Activated naive CD4-positive, alpha-beta T cell treated with anti-CD3 and anti-CD28 coated beads, Interleukin-2, amount 50 U/mL, for 72 hours (primary cell): ENCODE data around the gene C1QL1. TPM values are rescaled to one million over a fixed set of nuclear protein-coding genes. Genes with fewer than 3 reads are reported as not detected.

Experiments
- ATAC-seq, 2 donors: fragments of 150-1000 bp; cut with Tn5 transposase; 2 replicates each; pipeline ENCODE4 v1.10.0; 2021; ENCODE audit warnings: mild to moderate bottlenecking in 2 of 2, moderate library complexity in 2 of 2
- DNase-seq, 2 donors: peaks; one replicate each; pipeline ENCODE4 v3.0.0; 2021 to 2022; ENCODE audit warnings: low spot score in 2 of 2
- H3K27ac Mint-ChIP-seq, 2 donors: one replicate each; pipeline ENCODE4 v1.8.0; 2022; ENCODE audit warnings: mild to moderate bottlenecking in 2 of 2, mixed read lengths in 2 of 2
- H3K36me3 Mint-ChIP-seq, 2 donors: one replicate each; pipeline ENCODE4 v1.8.0; 2022; ENCODE audit warnings: mixed read lengths in 2 of 2
- H3K9me3 Mint-ChIP-seq, 2 donors: one replicate each; pipeline ENCODE4 v1.8.0; 2022; ENCODE audit warnings: mixed read lengths in 2 of 2
- total RNA-seq, 2 donors: library from RNA; stranded (reverse); gene quantifications; one replicate each; pipeline ENCODE4 v1.2.3, GENCODE V29; 2022

The C1QL1 gene
- total RNA-seq, 2 donors from 2014 or later: 0.18 TPM; not detected in 1

DNA sequence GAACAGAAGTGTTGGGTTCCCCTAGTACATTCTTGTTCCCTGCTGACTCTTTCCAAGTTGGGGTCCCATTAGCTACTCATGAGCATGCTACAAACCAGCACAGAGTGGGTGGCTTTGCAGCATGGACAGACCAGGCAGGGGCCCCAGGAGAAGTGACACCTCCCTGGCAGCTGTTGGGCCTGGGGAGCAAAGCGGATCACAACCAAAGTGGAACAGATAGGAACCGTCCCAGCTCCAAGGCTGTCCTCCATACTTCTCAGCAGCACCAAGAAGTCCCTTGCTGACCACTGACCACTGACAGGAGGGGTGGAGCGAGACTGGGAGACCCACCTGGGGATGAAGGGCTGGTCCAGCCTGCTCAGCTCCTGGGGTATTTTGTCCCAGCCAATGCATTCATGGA lies 40.4 kb downstream of the C1QL1 start:
- peaks cover 7% of the 10 kb centered on the region in 2 donors for H3K36me3 Mint-ChIP-seq

DNA sequence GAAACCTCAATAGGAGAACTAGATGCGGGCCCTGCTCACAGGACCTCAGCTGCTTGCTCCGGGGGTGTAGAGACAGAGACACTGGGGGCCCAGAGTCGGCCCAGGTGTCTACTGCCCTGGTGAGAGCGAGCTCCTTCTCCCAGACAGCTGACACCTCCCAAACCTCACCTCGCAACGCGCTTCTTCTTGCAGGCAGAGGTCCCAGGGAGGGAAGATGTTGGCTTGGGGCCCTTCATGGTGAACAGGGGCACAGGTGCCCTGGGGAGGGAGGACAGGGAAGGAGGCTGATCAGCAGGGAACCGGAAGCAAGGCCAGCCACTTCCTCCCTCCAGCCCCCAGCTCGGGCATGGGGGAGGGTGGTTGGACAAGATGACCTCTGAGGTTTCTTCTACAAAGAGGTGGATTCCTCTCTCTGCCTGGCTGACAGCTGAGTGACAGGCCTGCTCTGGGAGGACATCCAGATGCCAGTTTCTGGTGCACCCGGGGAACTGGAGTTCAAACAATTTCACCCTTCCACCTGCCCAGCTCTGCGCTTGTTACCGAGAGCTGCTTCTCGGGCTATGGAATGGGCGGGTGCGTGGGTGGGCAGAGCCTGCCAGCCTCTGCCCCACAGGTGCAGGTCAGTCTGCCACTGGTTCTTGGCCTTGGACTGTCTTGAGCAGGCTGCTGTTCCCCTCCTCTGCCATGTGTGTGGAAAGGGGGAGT lies 41.1 kb downstream of the C1QL1 start:
- DNase-seq: peak in 1 of 2 donors; percentile 51
- H3K9me3 Mint-ChIP-seq: no peaks in the 10 kb centered on the region
- no peak overlapping the region for H3K27ac Mint-ChIP-seq
- ATAC-seq: no peak
- H3K36me3 Mint-ChIP-seq: peaks cover 7% of the 10 kb centered on the region in 2 donors

More for the DNA sequence above, 40.4 kb downstream of the C1QL1 start:
- DNase-seq (peak in 1 of 2 donors; percentile 38), ATAC-seq (no peak)
- Mint-ChIP-seq H3K9me3 (no peaks in the 10 kb centered on the region), H3K27ac (no peak overlapping the region)

DNA sequence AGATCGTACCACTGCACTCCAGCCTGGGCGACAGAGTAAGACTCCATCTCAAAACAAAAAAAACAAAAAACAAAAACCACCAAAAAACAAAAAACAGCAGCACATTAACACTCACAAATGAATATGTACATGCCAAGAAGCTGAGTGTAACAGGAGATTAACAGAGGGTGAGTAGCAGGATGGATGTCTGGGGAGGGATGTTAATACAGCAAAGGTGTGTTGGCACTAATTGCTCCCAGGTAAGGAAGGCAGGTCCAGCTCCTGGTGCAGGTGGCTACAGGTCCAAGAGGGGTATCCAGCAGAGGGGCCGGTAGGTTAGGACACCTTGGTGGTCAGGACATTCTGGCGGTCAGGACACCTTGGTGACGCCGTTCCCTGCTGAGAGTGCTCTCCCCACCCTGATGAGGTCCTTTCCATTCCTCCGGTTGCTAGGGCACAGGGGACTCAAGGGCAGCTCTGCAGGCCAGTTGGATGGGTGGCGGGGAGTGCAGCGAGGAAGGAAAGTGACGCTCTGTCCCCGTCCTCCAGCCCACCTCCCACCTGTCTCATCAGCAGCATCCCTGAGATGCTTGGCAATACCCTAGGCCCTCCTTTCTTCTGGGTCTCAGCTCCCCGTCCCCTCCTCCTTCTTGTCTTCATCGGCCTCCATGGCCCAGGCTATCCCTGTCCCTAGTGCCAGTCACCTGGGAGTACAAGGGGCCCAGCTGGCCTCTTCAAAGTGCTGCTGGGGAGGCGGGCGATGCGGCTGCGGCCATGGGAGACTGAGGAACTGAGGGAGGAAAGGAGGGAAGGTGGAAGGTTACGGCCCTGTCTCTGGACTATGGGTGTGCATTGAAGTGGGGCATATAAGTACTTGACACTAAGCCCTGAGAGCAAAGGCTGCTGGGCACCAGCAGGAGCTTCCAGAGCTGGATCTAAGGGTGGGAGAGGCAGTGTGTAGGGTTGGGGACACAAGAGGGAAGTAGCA lies 42.1 kb downstream of the C1QL1 start:
- ATAC-seq (peak in 1 of 2 donors; percentile 14), DNase-seq (peak in 1 of 2 donors; percentile 53)
- Mint-ChIP-seq H3K9me3 (no peaks in the 10 kb centered on the region), H3K36me3 (peaks cover 7% of the 10 kb centered on the region in 2 donors), H3K27ac (peak overlapping the region in 1 of 2 donors; percentile 76)

DNA sequence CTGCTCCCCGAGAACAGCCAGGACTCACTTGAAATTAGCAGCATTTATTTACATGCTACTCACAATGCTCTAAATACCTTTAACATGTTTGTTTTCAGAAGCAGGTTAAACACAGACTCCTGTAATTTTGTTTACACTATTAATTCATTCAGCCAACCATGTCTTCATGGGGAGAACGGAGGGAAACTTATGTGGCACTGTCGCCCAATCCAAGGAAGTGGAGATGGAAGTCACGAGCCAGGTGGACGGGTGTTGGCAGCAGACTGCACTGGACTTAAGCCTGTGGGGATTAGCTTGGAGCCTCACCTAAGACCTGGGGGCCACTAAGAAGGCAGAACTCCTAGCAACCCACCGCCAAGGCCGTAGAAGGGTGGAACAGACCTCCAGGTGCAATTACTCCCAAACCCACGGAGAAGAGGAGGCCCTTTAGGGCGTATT lies 44.0 kb downstream of the C1QL1 start:
- peaks cover 0 to 7% of the 10 kb centered on the region in 2 donors for H3K36me3 Mint-ChIP-seq
- no peak overlapping the region for H3K27ac Mint-ChIP-seq
- DNase-seq (peak in 1 of 2 donors; percentile 48), ATAC-seq (no peak)
- no peaks in the 10 kb centered on the region for H3K9me3 Mint-ChIP-seq

DNA sequence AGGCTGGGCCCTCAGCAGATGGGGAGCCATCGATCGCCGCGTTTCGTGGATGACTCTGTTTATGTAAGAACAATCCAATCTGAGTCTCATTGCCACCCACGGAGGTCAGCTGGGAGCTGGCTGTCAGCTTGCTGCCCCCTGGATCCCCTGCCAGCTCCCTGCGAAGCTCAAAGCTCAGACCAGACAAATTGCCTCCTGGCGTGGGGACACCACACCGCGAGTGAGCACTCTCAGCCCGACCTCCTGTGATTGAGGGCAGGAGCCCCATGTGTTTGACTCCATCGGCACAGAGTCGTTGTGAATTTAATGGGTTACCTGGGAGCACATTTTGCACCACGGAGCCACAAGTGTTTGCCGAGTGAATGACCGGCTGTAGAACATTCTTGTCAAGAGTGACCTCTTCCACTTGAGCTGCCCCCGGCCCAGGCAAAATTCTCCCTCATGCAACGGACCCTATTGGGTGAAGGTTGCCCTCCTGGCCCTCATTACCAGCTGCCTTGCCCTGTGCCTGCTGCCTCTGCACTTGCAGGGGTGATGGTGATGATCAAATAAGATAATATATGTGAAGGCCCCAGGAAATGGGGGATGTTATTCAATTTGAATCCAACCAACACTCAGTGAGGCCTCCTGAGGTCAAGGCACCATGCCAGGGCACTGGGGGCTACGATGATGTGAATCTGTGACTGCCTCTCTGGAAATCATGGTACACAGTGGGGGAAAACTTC lies 45.2 kb downstream of the C1QL1 start:
- peak in 1 of 2 donors; percentile 49 for DNase-seq
- ATAC-seq: no peak
- H3K36me3 Mint-ChIP-seq: peaks cover 0 to 4% of the 10 kb centered on the region in 2 donors
- no peaks in the 10 kb centered on the region for H3K9me3 Mint-ChIP-seq
- H3K27ac Mint-ChIP-seq: peak overlapping the region in 1 of 2 donors; percentile 35

DNA sequence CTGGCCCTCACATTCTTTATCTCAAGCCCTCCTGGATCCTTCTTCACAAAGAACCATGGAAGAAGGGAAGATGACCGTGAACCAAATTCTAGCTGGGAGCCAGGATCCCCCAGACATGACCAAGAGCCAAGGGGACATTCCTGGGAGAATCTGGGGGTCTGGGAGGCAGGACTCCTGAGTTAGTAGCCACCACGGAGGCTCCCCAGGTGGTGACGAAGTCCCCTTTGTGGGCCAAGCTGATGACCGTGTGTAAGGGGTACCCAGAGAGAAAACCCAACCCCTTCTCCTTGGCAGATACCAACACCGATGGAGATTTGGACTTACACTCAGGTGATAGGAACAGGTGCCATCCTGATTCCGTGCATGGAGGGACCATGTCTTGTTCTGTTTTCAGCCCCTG lies 46.0 kb downstream of the C1QL1 start:
- peak overlapping the region in 1 of 2 donors; percentile 35 for H3K27ac Mint-ChIP-seq
- ATAC-seq (no peak), DNase-seq (peak in 1 of 2 donors; percentile 35)
- H3K9me3 Mint-ChIP-seq: no peaks in the 10 kb centered on the region
- no peaks in the 10 kb centered on the region for H3K36me3 Mint-ChIP-seq

DNA sequence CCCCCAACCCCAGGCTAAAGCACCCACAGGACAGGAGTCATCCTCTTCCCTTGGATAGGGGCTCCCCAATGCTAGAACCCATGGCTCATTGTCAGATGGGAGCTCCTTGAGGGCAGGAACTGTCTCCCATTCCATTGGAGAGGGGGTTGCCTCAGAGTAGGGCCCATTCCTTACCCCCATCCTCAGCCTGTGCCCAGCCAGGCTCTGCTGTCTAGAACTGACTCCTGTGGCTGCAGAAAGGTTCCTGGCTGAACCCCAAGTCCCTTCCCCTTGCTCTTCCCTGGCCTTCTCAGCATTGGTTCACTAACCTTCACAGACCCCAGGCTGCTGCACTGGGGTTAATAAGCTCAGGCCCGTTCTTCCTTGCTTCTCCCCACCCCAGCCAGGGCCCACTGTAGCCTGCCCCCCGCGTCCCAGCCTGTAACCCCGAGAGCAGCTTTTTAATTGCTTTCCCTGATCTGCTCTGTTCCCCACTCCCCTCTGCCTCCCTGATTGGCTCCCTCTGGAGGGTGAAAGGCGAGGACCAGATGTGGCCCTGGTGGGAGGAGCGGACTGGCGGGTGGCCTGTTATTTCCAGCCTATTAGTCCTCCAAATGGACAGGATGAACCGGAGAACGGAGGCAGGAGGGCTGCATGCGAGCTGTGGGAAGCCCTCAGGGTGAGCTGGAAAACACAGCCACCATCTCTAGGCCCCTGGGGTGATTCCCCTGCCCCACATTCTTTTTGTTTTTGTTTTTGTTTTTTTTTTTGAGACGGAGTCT lies 46.8 kb downstream of the C1QL1 start:
- no peak for ATAC-seq
- H3K36me3 Mint-ChIP-seq: no peaks in the 10 kb centered on the region
- H3K27ac Mint-ChIP-seq: peak overlapping the region in 1 of 2 donors; percentile 79
- no peaks in the 10 kb centered on the region for H3K9me3 Mint-ChIP-seq
- peak in 1 of 2 donors; percentile 44 for DNase-seq

DNA sequence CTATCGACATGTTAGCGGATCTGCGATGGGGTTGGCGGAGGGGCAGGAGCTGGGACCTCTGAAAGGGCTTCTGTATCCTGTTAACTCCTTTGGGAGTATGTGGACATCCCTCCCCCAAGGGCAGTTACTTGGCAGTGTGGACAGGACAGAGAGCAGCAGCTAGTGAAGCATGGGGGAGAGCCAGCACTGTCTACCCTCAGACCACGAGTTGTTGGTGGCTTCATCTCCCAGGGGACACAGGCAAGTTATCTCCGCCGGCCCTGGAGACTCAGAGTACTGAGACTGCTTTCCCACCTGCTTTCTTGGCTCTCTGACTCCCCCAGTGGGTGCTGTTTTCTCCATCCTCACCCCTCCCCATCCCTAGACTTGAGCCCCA lies 47.5 kb downstream of the C1QL1 start:
- H3K9me3 Mint-ChIP-seq: no peaks in the 10 kb centered on the region
- H3K36me3 Mint-ChIP-seq: no peaks in the 10 kb centered on the region
- no peak overlapping the region for H3K27ac Mint-ChIP-seq
- ATAC-seq: peak in 1 of 2 donors; percentile 14
- peak in 1 of 2 donors; percentile 34 for DNase-seq

DNA sequence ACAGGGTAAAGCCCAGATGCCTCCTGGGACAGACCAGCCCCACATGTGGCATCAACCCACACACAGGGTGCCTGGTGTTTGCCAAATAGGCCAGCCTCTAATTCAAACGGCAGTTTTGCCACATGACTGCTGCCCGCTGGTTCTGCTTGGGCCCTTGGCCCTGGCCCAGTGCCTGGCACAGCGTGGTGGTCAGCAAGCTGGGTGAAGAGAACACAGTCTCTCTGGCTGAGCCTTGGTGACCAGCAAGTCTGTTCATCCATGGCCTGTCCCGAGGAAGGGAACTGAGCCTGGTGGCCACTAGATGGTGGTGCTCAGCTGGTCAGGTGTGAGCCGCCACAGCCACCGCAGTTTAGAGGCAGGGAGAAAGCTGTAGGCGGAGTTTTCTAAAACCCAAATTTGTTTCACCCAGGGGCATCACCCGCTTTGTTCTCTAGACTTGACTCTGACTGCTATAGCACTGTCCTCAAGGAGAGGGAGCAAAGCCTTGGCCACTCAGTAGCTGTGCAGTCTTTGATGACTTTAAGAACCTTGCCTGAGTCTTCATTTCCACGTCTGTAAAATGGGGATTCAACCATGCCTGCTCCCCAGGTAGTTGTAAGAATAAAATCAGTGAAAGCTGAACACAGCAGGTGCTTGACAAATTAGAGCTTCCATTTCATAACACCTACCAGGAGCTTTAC lies 48.1 kb downstream of the C1QL1 start:
- Mint-ChIP-seq H3K27ac (peak overlapping the region in 1 of 2 donors; percentile 40), H3K9me3 (no peaks in the 10 kb centered on the region), H3K36me3 (no peaks in the 10 kb centered on the region)
- DNase-seq (peak; percentile 56 to 72), ATAC-seq (peak; percentile 88 to 91)

DNA sequence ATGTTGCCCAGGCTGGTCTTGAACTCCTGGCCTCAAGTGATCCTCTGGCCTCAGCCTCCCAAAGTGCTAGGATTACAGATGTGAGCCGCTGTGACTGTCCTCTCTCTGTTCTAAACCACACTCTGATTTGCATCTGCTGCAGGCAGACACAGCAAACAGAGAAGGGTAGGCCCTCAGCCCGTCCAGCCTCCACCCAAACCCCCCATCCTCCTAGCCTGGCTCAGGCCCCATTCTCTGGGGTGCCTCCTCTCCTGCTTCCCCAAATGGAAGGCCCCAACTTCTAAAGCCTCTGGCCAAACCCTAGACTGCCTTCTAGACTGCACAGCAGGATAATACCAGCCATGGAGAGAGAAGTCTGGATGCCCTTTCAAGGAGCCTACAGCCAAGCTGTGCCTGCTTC lies 48.7 kb downstream of the C1QL1 start:
- peak overlapping the region in 1 of 2 donors; percentile 40 for H3K27ac Mint-ChIP-seq
- no peaks in the 10 kb centered on the region for H3K9me3 Mint-ChIP-seq
- ATAC-seq (no peak), DNase-seq (peak in 1 of 2 donors; percentile 49)
- no peaks in the 10 kb centered on the region for H3K36me3 Mint-ChIP-seq

DNA sequence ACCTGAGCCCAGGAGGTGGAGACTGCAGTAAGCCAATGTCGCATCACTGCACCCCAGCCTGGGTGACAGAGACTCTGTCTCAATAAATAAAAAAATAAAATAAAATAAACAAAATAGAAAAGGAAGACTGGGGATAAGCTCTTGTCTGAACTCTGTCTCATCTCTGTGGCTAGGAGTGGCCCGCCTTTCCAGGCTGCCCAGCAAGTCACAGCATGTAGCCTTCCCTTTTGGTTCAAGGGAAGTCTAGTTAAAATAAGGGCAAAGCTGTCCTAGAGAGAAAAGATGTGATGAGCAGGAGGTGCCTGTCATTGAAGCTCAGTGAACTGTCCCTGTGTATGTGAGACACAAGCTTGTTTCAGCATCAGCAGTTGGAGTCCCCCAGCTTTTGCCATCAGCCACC lies 50.1 kb downstream of the C1QL1 start:
- ATAC-seq: no peak
- no peak overlapping the region for H3K27ac Mint-ChIP-seq
- DNase-seq: peak in 1 of 2 donors; percentile 6
- H3K36me3 Mint-ChIP-seq: no peaks in the 10 kb centered on the region
- no peaks in the 10 kb centered on the region for H3K9me3 Mint-ChIP-seq

DNA sequence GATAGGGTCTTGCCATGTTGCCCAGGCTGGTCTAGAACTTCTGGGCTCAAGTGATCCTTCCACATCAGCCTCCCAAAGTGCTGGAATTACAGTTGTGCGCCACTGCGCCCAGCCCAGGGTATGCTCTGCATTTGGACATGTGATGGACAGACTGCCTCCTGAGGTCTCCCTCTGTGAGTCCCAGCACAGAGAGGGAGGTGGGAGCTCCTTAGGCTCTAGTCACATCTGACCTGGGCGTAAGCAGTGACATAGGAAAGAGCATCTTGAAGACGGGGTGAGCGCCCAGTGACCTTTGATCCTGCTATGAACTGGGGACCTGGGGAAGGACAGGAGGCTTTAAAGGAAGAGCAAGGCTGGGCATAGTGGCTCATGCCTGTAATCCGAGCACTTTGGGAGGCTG lies 50.6 kb downstream of the C1QL1 start:
- Mint-ChIP-seq H3K9me3 (no peaks in the 10 kb centered on the region), H3K27ac (no peak overlapping the region), H3K36me3 (no peaks in the 10 kb centered on the region)
- ATAC-seq: no peak
- DNase-seq: no peak

DNA sequence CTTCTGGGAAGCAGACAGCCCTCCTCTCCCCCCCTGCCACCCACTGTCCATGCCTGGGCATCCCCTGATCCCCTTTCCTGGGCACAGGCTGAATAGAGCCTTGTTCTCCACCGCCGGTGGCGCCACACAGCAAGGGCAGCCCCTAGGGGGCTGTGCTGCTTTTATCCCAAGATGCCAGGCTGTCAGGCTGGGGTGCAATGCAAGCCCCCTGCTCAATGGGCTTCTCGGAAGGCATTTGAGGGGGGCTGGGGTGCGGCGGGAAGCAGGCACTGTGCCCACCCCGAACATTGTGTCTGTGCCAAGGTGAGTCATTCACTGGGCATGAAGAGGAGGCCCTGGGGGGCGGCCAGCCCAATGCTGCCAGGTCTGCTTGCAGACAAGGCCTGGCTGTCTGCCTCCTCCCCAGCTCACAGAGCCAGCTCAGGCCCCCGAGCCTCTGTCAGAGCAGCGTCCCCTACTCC lies 51.3 kb downstream of the C1QL1 start:
- no peak for ATAC-seq
- no peaks in the 10 kb centered on the region for H3K9me3 Mint-ChIP-seq
- H3K27ac Mint-ChIP-seq: no peak overlapping the region
- DNase-seq: no peak
- no peaks in the 10 kb centered on the region for H3K36me3 Mint-ChIP-seq

DNA sequence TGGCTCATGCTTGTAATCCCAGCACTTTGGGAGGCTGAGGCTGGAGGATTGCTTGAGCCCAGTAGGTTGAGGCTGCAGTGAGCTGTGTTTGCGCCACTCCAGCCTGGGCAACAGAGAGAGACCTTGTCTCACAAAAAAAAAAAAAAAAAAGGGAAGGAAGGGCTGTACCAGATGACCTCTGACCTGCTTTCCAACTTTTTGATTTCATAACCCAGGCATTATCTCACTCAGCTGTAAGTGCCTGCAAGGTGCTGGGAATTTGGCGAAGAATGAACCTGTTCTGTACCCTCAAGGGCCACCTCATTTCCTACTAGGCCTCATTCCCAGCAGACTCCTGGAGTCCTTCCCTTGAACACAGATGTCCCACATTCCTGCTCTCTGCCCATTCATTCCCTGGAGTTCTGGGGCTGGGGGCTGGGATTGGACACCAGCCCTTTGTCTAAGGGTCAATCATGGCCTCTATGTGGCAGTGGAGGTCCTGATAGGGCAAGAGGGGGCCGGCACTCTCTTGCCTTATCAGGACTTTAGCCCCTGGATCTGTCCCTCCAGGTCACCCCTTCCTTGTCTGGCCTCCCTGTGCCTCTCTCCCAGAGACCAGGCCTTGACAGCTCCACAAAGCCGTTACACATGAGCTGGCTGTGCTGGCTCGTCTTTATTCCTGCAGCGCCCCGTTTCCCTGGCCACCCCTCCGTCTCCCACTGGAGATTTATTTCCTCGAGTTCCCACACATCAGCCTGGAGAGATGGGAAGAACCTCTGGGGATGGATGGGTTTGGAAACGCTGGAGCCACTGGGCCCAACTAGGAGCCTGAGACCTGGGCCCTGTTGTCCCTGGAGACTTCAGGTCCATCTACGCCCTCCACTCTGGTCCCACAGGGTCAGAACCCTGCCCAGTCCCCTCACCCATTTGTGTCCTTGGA lies 52.0 kb downstream of the C1QL1 start:
- H3K27ac Mint-ChIP-seq: no peak overlapping the region
- DNase-seq (no peak), ATAC-seq (no peak)
- no peaks in the 10 kb centered on the region for H3K9me3 Mint-ChIP-seq
- H3K36me3 Mint-ChIP-seq: no peaks in the 10 kb centered on the region
